AG10803 (cell line): ENCODE results near the gene APOBEC3A.
A peak's percentile ranks its signal among the peaks of the same experiment; 100 is the strongest.
"Not testable (repeated sequence)": the region's sequence is repeated elsewhere in the genome, so short reads cannot be mapped to it uniquely, and the experiment has no call there.

Source experiments
- DNase-seq: peaks from one replicate; pipeline ENCODE4 v3.0.0; 2010; ENCODE audit warnings: low read depth
- H3K4me3 ChIP-seq: 2 replicates; pipeline ENCODE4 v1.5.1; 2011; ENCODE audit warnings: mild to moderate bottlenecking, low read length, control low read depth
- CTCF ChIP-seq: conservative IDR thresholded peaks from 2 replicates; pipeline ENCODE4 v1.5.1; 2011; ENCODE audit warnings: mild to moderate bottlenecking, low read length, control low read depth, inconsistent platforms

Gene APOBEC3A

GRCh38 chr22:38989466-38989865, 32.1 kb downstream of the APOBEC3A start:
- TF ChIP-seq CTCF: no peak
- no peak overlapping the region for H3K4me3 ChIP-seq
- no peak for DNase-seq

GRCh38 chr22:38992871-38993371, 35.5 kb downstream of the APOBEC3A start:
- H3K4me3 ChIP-seq, DNase-seq: not testable (repeated sequence)

- H3K4me3 ChIP-seq: no peak overlapping the region
- no peak for DNase-seq
- no peak for TF ChIP-seq CTCF
Measured at GRCh38 chr22:38996105-38996504, 38.7 kb downstream of the APOBEC3A start.

GRCh38 chr22:38997518-38997917, 40.1 kb downstream of the APOBEC3A start:
- TF ChIP-seq CTCF: no peak
- no peak for DNase-seq
- H3K4me3 ChIP-seq: no peak overlapping the region

GRCh38 chr22:39003165-39003638, 45.8 kb downstream of the APOBEC3A start:
- TF ChIP-seq CTCF: peak; percentile 87
- H3K4me3 ChIP-seq: no peak overlapping the region
- DNase-seq: peak; percentile 85

GRCh38 chr22:39007177-39007576, 49.8 kb downstream of the APOBEC3A start:
- no peak overlapping the region for H3K4me3 ChIP-seq
- no peak for TF ChIP-seq CTCF
- DNase-seq: no peak

GRCh38 chr22:39008271-39008850, 51.0 kb downstream of the APOBEC3A start:
- not testable (repeated sequence) for DNase-seq, H3K4me3 ChIP-seq

GRCh38 chr22:39010946-39011345, 53.5 kb downstream of the APOBEC3A start:
- no peak for DNase-seq
- no peak overlapping the region for H3K4me3 ChIP-seq
- no peak for TF ChIP-seq CTCF
